Kidney (tissue), 14 donors: Measurements from ENCODE around the gene C3orf20. TPM values are rescaled to one million over a fixed set of nuclear protein-coding genes. Genes with fewer than 3 reads are reported as not detected.
"Not testable (repeated sequence)": the region's sequence is repeated elsewhere in the genome, so short reads cannot be mapped to it uniquely, and the experiment has no call there.

Source experiments
- DNase-seq, 5 donors: peaks; one replicate each; pipeline ENCODE4 v3.0.0-alpha.2; 2013 to 2020
- FAIRE-seq: peaks from 2 replicates; lab custom pipeline; 2012; peaks lifted over from hg19 to GRCh38; lab: Jason Lieb, UNC
- H3K27ac ChIP-seq, 2 donors: one replicate each; pipeline ENCODE4 v1.7.0; 2013; ENCODE audit warnings: low read depth in 2 of 2, low read length in 2 of 2, inconsistent platforms in 1 of 2
- H3K27me3 ChIP-seq: one replicate; pipeline ENCODE4 v1.7.1; 2013; ENCODE audit warnings: low read length, inconsistent platforms; ENCODE audit not compliant: control insufficient read depth, insufficient read depth
- H3K36me3 ChIP-seq, 3 donors: one replicate each; pipeline versions ENCODE4 v1.7.0 to v1.7.1; 2013; ENCODE audit warnings: low read length in 3 of 3, control low read depth in 1 of 3, inconsistent platforms in 1 of 3; ENCODE audit not compliant: insufficient read depth in 3 of 3, control insufficient read depth in 2 of 3
- H3K4me1 ChIP-seq, 3 donors: one replicate each; pipeline versions ENCODE4 v1.7.0 to v1.7.1; 2013; ENCODE audit warnings: low read length in 3 of 3, inconsistent platforms in 1 of 3, low read depth in 1 of 3; ENCODE audit not compliant: control insufficient read depth in 2 of 3, insufficient read depth in 2 of 3
- H3K4me3 ChIP-seq, 3 donors: one replicate each; pipeline versions ENCODE4 v1.7.0 to v1.8.1; 2013; ENCODE audit warnings: low read length in 3 of 3, control low read depth in 1 of 3, inconsistent platforms in 1 of 3
- H3K9ac ChIP-seq, 3 donors: one replicate each; pipeline versions ENCODE4 v1.7.0 to v1.7.1; 2013; ENCODE audit warnings: low read length in 3 of 3, control low read depth in 1 of 3, inconsistent platforms in 1 of 3
- H3K9me3 ChIP-seq, 3 donors: one replicate each; pipeline versions ENCODE4 v1.7.0 to v1.7.1; 2013; ENCODE audit warnings: low read length in 3 of 3, control low read depth in 1 of 3, inconsistent platforms in 1 of 3; ENCODE audit not compliant: control insufficient read depth in 2 of 3, insufficient read depth in 1 of 3
- intact Hi-C: fragments of 100-400 bp; cut with DNase I; formaldehyde crosslinking; loops from one replicate; pipeline ENCODE4 v1.11.1; 2022
- polyA plus RNA-seq: library from polyadenylated mRNA; stranded (reverse); fragments of 350-450 nt; fragmentation: Illumina TruSeq; extraction: RNeasy Lipid Tissue Mini Kit (QIAGEN cat#74804); gene quantifications from one replicate; pipeline ENCODE4 v1.2.3, GENCODE V29; 2014; ENCODE audit warnings: low read depth, low replicate concordance; ENCODE audit not compliant: insufficient read depth
- total RNA-seq: library from RNA; stranded (reverse); fragmentation: NEBNext Ultra II Directional; extraction: Animal tissue kit (Norgen Biotek cat#: 25700); gene quantifications from one replicate; pipeline ENCODE4 v1.2.1, GENCODE V29; 2021
- TF ChIP-seq, protein P1 (sequence below): IDR thresholded peaks from 3 replicates; pipeline ENCODE4 v1.5.1; 2012; ENCODE audit warnings: mild to moderate bottlenecking, moderate library complexity, borderline replicate concordance; ENCODE audit not compliant: insufficient read depth; ENCODE audit errors: extremely low read depth
- donor health status: control.
- donor health status: control.
- donor health status: control.
- donor health status: control.
- donor health status: control.
- donor health status: DM: yes; HTN: yes; CAD: no.
- donor health status: Normal renal cell carcinoma (clear cell type).

The C3orf20 gene
- total and polyA plus RNA-seq, 2 donors from 2014 or later = 0.16 TPM; not detected in 1

DNA sequence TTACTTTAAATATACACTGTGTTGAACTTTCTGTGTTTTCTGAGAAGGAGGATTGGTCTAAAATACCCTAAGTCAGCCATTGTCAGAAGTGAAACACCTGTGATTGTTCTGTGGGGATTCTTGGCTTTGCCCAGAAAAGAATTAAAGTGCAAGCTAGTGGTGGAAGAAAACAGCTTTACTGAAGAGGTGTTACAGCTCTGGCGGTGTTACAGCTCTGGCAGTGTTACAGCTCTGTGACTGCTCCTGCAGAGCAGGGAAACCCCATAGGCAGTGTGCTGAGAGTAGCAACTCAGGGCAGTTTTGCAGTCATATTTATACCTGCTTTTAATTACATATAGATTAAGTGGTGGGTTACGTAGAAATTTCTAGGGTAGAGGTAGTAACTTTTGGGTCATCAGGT lies 66.6 kb downstream of the C3orf20 start:
- Histone ChIP-seq H3K27me3 (no peaks in the 10 kb centered on the region), H3K4me1 (no peaks in the 10 kb centered on the region), H3K4me3 (no peak overlapping the region), H3K27ac (no peak overlapping the region), H3K36me3 (no peaks in the 10 kb centered on the region), H3K9ac (no peak overlapping the region), H3K9me3 (peaks cover 1 to 9% (median 2%) of the 10 kb centered on the region in 3 donors)
- intact Hi-C loops = no loop called here
- no peak for FAIRE-seq
- DNase-seq = no peak
- TF ChIP-seq, protein P1, sequence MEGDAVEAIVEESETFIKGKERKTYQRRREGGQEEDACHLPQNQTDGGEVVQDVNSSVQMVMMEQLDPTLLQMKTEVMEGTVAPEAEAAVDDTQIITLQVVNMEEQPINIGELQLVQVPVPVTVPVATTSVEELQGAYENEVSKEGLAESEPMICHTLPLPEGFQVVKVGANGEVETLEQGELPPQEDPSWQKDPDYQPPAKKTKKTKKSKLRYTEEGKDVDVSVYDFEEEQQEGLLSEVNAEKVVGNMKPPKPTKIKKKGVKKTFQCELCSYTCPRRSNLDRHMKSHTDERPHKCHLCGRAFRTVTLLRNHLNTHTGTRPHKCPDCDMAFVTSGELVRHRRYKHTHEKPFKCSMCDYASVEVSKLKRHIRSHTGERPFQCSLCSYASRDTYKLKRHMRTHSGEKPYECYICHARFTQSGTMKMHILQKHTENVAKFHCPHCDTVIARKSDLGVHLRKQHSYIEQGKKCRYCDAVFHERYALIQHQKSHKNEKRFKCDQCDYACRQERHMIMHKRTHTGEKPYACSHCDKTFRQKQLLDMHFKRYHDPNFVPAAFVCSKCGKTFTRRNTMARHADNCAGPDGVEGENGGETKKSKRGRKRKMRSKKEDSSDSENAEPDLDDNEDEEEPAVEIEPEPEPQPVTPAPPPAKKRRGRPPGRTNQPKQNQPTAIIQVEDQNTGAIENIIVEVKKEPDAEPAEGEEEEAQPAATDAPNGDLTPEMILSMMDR = no peak

DNA sequence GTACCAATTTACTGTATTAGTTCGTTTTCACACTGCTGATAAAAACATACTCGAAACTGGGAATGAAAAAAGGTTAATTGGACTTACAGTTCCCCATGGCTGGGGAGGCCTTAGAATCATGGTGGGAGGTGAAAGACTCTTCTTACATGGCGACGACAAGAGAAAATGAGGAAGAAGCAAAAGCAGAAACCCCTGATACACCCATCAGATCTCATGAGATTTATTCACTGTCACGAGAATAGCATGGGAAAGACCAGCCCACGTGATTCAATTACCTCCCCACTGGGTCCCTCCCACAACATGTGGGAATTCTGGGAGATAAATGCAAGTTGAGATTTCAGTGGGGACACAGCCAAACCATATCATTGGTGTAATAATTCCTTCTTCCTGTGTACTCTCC lies 69.6 kb downstream of the C3orf20 start:
- H3K27me3 ChIP-seq = no peaks in the 10 kb centered on the region
- H3K9ac ChIP-seq = no peak overlapping the region
- DNase-seq (no peak), FAIRE-seq (no peak)
- H3K27ac ChIP-seq = no peak overlapping the region
- H3K4me3 ChIP-seq = no peak overlapping the region
- peaks cover 1 to 3% (median 2%) of the 10 kb centered on the region in 3 donors for H3K9me3 ChIP-seq
- H3K36me3 ChIP-seq = no peaks in the 10 kb centered on the region
- TF ChIP-seq, protein P1 = no peak
- intact Hi-C loops = no loop called here
- H3K4me1 ChIP-seq = no peaks in the 10 kb centered on the region

DNA sequence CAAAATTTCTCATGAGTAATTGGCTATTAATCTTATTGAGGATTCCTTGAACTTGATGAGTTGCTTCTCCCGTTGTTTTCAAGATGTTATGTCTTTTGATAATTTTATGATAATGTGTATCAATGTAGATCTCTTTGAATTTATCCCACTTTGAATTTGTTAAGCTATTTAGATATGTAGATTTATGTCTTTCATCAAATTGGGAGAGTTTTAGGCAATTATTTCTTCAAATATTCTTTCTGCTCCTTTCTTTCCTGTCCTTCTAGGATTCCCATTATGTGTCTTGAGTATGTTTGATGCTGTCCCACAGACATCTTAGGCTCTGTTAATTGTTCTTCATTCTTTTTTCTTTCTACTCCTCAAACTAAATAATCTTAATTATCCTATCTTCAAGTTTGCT lies 75.7 kb downstream of the C3orf20 start:
- Histone ChIP-seq H3K36me3 (no peaks in the 10 kb centered on the region), H3K9me3 (peaks cover 0 to 10% (median 0%) of the 10 kb centered on the region in 3 donors), H3K4me3 (no peak overlapping the region), H3K27ac (no peak overlapping the region), H3K27me3 (no peaks in the 10 kb centered on the region), H3K4me1 (no peaks in the 10 kb centered on the region), H3K9ac (no peak overlapping the region)
- intact Hi-C loops = no loop called here
- TF ChIP-seq, protein P1 = no peak
- DNase-seq = no peak
- no peak for FAIRE-seq

DNA sequence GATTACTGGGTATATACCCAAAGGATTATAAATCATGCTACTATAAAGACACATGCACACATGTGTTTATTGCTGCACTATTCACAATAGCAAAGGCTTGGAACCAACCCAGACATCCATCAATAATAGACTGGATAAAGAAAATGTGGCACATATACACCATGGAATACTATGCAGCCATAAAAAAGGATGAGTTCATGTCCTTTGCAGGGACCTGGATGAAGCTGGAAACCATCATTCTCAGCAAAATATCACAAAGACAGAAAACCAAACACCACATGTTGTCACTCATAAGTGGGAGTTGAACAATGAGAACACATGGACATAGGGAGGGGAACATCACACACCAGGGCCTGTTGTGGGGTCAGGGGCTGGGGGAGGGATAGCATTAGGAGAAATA lies 78.0 kb downstream of the C3orf20 start:
- H3K27ac ChIP-seq, H3K4me1 ChIP-seq, H3K4me3 ChIP-seq, H3K36me3 ChIP-seq, H3K9ac ChIP-seq, DNase-seq, FAIRE-seq, intact Hi-C loops, H3K27me3 ChIP-seq: not testable (repeated sequence)
- H3K9me3 ChIP-seq = peaks cover 0 to 10% (median 0%) of the 10 kb centered on the region in 3 donors
